IMR-90 (cell line): ENCODE measurements around the gene CCDC33. TPM values are rescaled to one million over a fixed set of nuclear protein-coding genes. Genes with fewer than 3 reads are reported as not detected.

Experiments
- ATAC-seq: fragments of 200-7000 bp; cut with Tn5 transposase; 2 replicates; pipeline ENCODE4 v1.9.1; 2020; ENCODE audit warnings: low read depth, mild to moderate bottlenecking, moderate library complexity
- BruUV-seq: library from RNA; stranded (reverse); fragments of 400-500 nt; replicated peaks from 2 replicates; lab custom pipeline; 2021; lab: Mats Ljungman, UMichigan
- CTCF ChIA-PET: fragments of 300-600 bp; formaldehyde crosslinking; extraction: SDS; loops from one replicate; lab custom pipeline; 2021; ENCODE audit warnings: antibody characterized with exemption; lab: Yijun Ruan, JAX
- POLR2A ChIA-PET: fragments of 300-600 bp; sonication (Branson Sonifier 250); formaldehyde crosslinking; loops from one replicate; lab custom pipeline; 2022; ENCODE audit warnings: antibody characterized with exemption; ENCODE audit not compliant: unreplicated experiment; lab: Charles Lee
- DNase-seq: peaks from one replicate; pipeline ENCODE4 v3.0.0; 2013
- H2AFZ ChIP-seq: replicated peaks from 2 replicates; pipeline ENCODE3; 2013; ENCODE audit warnings: low read length, mild to moderate bottlenecking; ENCODE audit not compliant: poor library complexity
- H2AK5ac ChIP-seq: 2 replicates; pipeline ENCODE4 v1.6.1; 2013; ENCODE audit warnings: low read depth, low read length, inconsistent platforms
- H2AK9ac ChIP-seq: replicated peaks from 2 replicates; pipeline ENCODE3; 2013; ENCODE audit warnings: mild to moderate bottlenecking, low read depth, low read length, moderate library complexity; ENCODE audit not compliant: poor library complexity
- H2BK120ac ChIP-seq: 2 replicates; pipeline ENCODE4 v1.6.1; 2013; ENCODE audit warnings: low read depth, low read length, inconsistent platforms
- H2BK15ac ChIP-seq: 3 replicates; pipeline ENCODE4 v1.6.1; 2013; ENCODE audit warnings: low read depth, low read length, inconsistent platforms
- H2BK20ac ChIP-seq: 2 replicates; pipeline ENCODE4 v1.6.1; 2013; ENCODE audit warnings: low read depth, mild to moderate bottlenecking, inconsistent platforms, low read length, moderate library complexity
- H2BK5ac ChIP-seq: 2 replicates; pipeline ENCODE4 v1.6.1; 2013; ENCODE audit warnings: mild to moderate bottlenecking, low read depth, low read length, inconsistent platforms; ENCODE audit not compliant: poor library complexity, severe bottlenecking
- H3K14ac ChIP-seq: replicated peaks from 2 replicates; pipeline ENCODE4 v1.6.1; 2013; ENCODE audit warnings: low read depth, low read length, inconsistent platforms
- H3K18ac ChIP-seq: 2 replicates; pipeline ENCODE4 v1.6.1; 2013; ENCODE audit warnings: low read depth, low read length, control low read depth
- H3K23ac ChIP-seq: 2 replicates; pipeline ENCODE4 v1.6.1; 2013; ENCODE audit warnings: low read depth, low read length, inconsistent platforms
- H3K27ac ChIP-seq: 2 replicates; pipeline ENCODE4 v1.5.1; 2013; ENCODE audit warnings: mild to moderate bottlenecking, control low read depth, low read length; ENCODE audit not compliant: insufficient read depth
- H3K27me3 ChIP-seq: 2 replicates; pipeline ENCODE4 v1.6.1; 2013; ENCODE audit warnings: low read length; ENCODE audit not compliant: control insufficient read depth, insufficient read depth
- H3K36me3 ChIP-seq: 2 replicates; pipeline ENCODE4 v1.6.1; 2013; ENCODE audit warnings: low read length, mixed read lengths; ENCODE audit not compliant: control insufficient read depth, insufficient read depth
- H3K4ac ChIP-seq: 2 replicates; pipeline ENCODE4 v1.6.1; 2013; ENCODE audit warnings: low read depth, low read length, inconsistent platforms
- H3K4me1 ChIP-seq: 2 replicates; pipeline ENCODE4 v1.6.1; 2013; ENCODE audit warnings: low read length, mixed read lengths; ENCODE audit not compliant: control insufficient read depth, insufficient read depth
- H3K4me2 ChIP-seq: 2 replicates; pipeline ENCODE4 v1.6.1; 2013; ENCODE audit warnings: low read depth, mild to moderate bottlenecking, control low read depth, low read length, moderate library complexity
- H3K4me3 ChIP-seq: 2 replicates; pipeline ENCODE4 v1.5.1; 2013; ENCODE audit warnings: low read depth, mild to moderate bottlenecking, control low read depth, low read length, moderate library complexity; ENCODE audit not compliant: insufficient read depth
- H3K56ac ChIP-seq: 2 replicates; pipeline ENCODE4 v1.6.1; 2013; ENCODE audit warnings: low read length, inconsistent platforms; ENCODE audit not compliant: insufficient read depth; ENCODE audit errors: extremely low read depth
- H3K79me1 ChIP-seq, 2 experiments: 2 replicates each; pipeline ENCODE4 v1.6.1; 2013; ENCODE audit warnings: low read length in 2 of 2, inconsistent platforms in 1 of 2, low read depth in 1 of 2
- H3K9ac ChIP-seq: 2 replicates; pipeline ENCODE4 v1.6.1; 2013; ENCODE audit warnings: low read depth, low read length, control low read depth
- H3K9me1 ChIP-seq: 2 replicates; pipeline ENCODE4 v1.6.1; 2013; ENCODE audit warnings: low read length, inconsistent platforms; ENCODE audit not compliant: insufficient read depth
- H3K9me3 ChIP-seq: 2 replicates; pipeline ENCODE4 v1.6.1; 2013; ENCODE audit warnings: low read length; ENCODE audit not compliant: control insufficient read depth, insufficient read depth
- H4K20me1 ChIP-seq: 2 replicates; pipeline ENCODE4 v1.6.1; 2013; ENCODE audit warnings: low read length, inconsistent platforms; ENCODE audit not compliant: insufficient read depth
- H4K5ac ChIP-seq: 2 replicates; pipeline ENCODE4 v1.6.1; 2013; ENCODE audit warnings: mild to moderate bottlenecking, low read depth, low read length, control low read depth
- H4K8ac ChIP-seq, 2 experiments: 2 replicates each; pipeline ENCODE4 v1.6.1; 2013; ENCODE audit warnings: low read depth in 2 of 2, low read length in 2 of 2, control low read depth in 1 of 2, inconsistent platforms in 1 of 2
- H4K91ac ChIP-seq: 2 replicates; pipeline ENCODE4 v1.6.1; 2013; ENCODE audit warnings: low read depth, low read length, inconsistent platforms; ENCODE audit not compliant: insufficient read depth
- BHLHE40 ChIP-seq: fragments of 150-350 bp; IDR thresholded peaks from 2 replicates; pipeline ENCODE4 v1.6.1; 2016; ENCODE audit warnings: mild to moderate bottlenecking, low read depth, low read length
- CEBPB ChIP-seq: IDR thresholded peaks from 2 replicates; pipeline ENCODE4 v1.6.1; 2012; ENCODE audit warnings: low read depth, low read length, improper control_type of control experiment
- CHD1 ChIP-seq: IDR thresholded peaks from 2 replicates; pipeline ENCODE4 v1.6.1; 2012; ENCODE audit warnings: low read depth, low read length, improper control_type of control experiment
- FOS ChIP-seq: fragments of 150-350 bp; IDR thresholded peaks from 2 replicates; pipeline ENCODE4 v1.6.1; 2016; ENCODE audit warnings: low read depth, low read length
- MAFK ChIP-seq: IDR thresholded peaks from 2 replicates; pipeline ENCODE4 v1.6.1; 2012; ENCODE audit warnings: low read depth, low read length, improper control_type of control experiment
- MAZ ChIP-seq: IDR thresholded peaks from 2 replicates; pipeline ENCODE4 v1.6.1; 2012; ENCODE audit warnings: low read depth, mild to moderate bottlenecking, low read length, improper control_type of control experiment, moderate library complexity, borderline replicate concordance
- POLR2A ChIP-seq: IDR thresholded peaks from 2 replicates; pipeline ENCODE4 v1.6.1; 2012; ENCODE audit warnings: mild to moderate bottlenecking, low read depth, low read length
- RAD21 ChIP-seq: IDR thresholded peaks from 2 replicates; pipeline ENCODE4 v1.6.1; 2012; ENCODE audit warnings: low read length, improper control_type of control experiment
- RFX5 ChIP-seq: IDR thresholded peaks from 2 replicates; pipeline ENCODE4 v1.8.0; 2012; ENCODE audit warnings: low read depth, mild to moderate bottlenecking, low read length, moderate library complexity
- SMC3 ChIP-seq: fragments of 150-350 bp; IDR thresholded peaks from 2 replicates; pipeline ENCODE4 v1.6.1; 2016; ENCODE audit warnings: low read depth, mild to moderate bottlenecking, antibody characterized with exemption, low read length, moderate library complexity
- WGBS, 2 experiments: methylation state at CpG; one replicate each; pipeline versions ENCODE4 v1.1.5 to v1.1.7; 2013; ENCODE audit warnings: missing lambda C conversion rate in 2 of 2; ENCODE audit not compliant: insufficient read length in 1 of 2; ENCODE audit errors: extremely low coverage in 2 of 2; 5-methylcytosine and 5-hydroxymethylcytosine counted together
- dilution Hi-C: fragments of 300-500 bp; cut with HindIII; formaldehyde crosslinking; loops from one replicate; pipeline ENCODE4 v1.14.3; 2018; ENCODE audit warnings: low sequenced_read_pairs; ENCODE audit not compliant: unreplicated experiment
- in situ Hi-C: fragments of 300-500 bp; cut with MboI; formaldehyde crosslinking; loops from 3 replicates; pipeline ENCODE4 v1.14.3; 2019; ENCODE audit warnings: low sequenced_read_pairs, inconsistent platforms, mixed read lengths
- intact Hi-C: fragments of 100-400 bp; cut with micrococcal nuclease; formaldehyde crosslinking; loops from 2 replicates; pipeline ENCODE4 v1.10.0; 2022
- polyA plus RNA-seq, 3 experiments: library from polyadenylated mRNA; depleted of rRNA; stranded (reverse); fragments of >200 nt; gene quantifications; 2 replicates each; pipeline ENCODE4 v1.2.3, GENCODE V29; 2012; ENCODE audit warnings: low replicate concordance in 1 of 3
- total RNA-seq: library from RNA; depleted of rRNA; stranded (reverse); fragments of >200 nt; gene quantifications from 2 replicates; pipeline ENCODE4 v1.2.3, GENCODE V29; 2012
- TF ChIP-seq, protein P1 (sequence below): conservative IDR thresholded peaks from 2 replicates; pipeline ENCODE4 v1.5.1; 2012; ENCODE audit warnings: mild to moderate bottlenecking, low read depth, low read length, improper control_type of control experiment
- TF ChIP-seq, protein P2 (sequence below): fragments of 150-350 bp; IDR thresholded peaks from 2 replicates; pipeline ENCODE4 v1.6.1; 2017; ENCODE audit warnings: mild to moderate bottlenecking, antibody characterized with exemption, low read length, low read depth
- TF ChIP-seq, protein P3 (sequence below): fragments of 150-350 bp; IDR thresholded peaks from 2 replicates; pipeline ENCODE4 v1.6.1; 2016; ENCODE audit warnings: low read depth, mild to moderate bottlenecking, low read length, moderate library complexity, borderline replicate concordance

The CCDC33 gene
- total and polyA plus RNA-seq, 2 of the 4 experiments (the other 2 are of a cell fraction): not detected

DNA sequence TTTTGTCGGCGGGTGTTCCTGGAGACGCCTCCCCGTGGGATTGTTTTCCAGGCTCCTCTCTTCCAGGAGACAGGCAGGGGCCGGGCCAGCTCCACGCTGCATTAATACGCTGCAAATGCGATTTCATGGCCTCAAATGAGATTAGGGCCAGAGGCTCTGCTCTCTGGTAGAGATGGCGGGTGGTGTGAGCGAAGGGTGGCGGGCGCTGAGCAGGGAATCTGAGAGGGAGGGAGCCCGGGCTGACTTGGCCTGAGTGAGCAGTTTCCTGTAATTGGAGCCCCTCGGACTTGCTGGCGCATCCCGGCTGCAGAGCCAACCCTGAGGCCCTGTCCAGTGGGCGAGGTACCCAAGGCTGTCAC is 7.4 kb upstream of the CCDC33 start:
- CTCF ChIA-PET: no interaction called here
- no TSS peak for BruUV-seq

More for the DNA sequence above, 7.4 kb upstream of the CCDC33 start:
- ATAC-seq (no peak), DNase-seq (peak; percentile 12)
- Histone ChIP-seq H3K18ac (no peak overlapping the region), H3K36me3 (no peaks in the 10 kb centered on the region), H3K79me1 (no peaks in the 10 kb centered on the region), H2AK5ac (no peak overlapping the region), H3K14ac (no peak overlapping the region), H3K4ac (no peak overlapping the region), H2AK9ac (no peak overlapping the region), H4K8ac (no peak overlapping the region), H2BK120ac (no peak overlapping the region), H3K27me3 (peaks cover 72% of the 10 kb centered on the region), H2BK20ac (no peak overlapping the region), H3K4me1 (no peaks in the 10 kb centered on the region), H4K91ac (no peak overlapping the region), H2AFZ (no peak overlapping the region), H3K9me3 (no peaks in the 10 kb centered on the region), H3K9ac (no peak overlapping the region), H3K27ac (no peak overlapping the region), H2BK5ac (no peak overlapping the region), H3K56ac (no peak overlapping the region), H3K4me3 (no peak overlapping the region), H4K5ac (no peak overlapping the region), H4K20me1 (no peaks in the 10 kb centered on the region), H3K4me2 (no peak overlapping the region), H3K23ac (no peak overlapping the region), H3K9me1 (no peaks in the 10 kb centered on the region), H2BK15ac (no peak overlapping the region)
- no CpG with 5 or more reads among the region's 17 CpGs for WGBS, 2 experiments
- dilution Hi-C loops (no loop called here), in situ Hi-C loops (no loop called here), intact Hi-C loops (no loop called here)
- no peak for TF ChIP-seq BHLHE40
- TF ChIP-seq FOS: no peak
- no peak for TF ChIP-seq RAD21
- no peak for TF ChIP-seq RFX5
- no peak for TF ChIP-seq SMC3
- TF ChIP-seq, protein P1, sequence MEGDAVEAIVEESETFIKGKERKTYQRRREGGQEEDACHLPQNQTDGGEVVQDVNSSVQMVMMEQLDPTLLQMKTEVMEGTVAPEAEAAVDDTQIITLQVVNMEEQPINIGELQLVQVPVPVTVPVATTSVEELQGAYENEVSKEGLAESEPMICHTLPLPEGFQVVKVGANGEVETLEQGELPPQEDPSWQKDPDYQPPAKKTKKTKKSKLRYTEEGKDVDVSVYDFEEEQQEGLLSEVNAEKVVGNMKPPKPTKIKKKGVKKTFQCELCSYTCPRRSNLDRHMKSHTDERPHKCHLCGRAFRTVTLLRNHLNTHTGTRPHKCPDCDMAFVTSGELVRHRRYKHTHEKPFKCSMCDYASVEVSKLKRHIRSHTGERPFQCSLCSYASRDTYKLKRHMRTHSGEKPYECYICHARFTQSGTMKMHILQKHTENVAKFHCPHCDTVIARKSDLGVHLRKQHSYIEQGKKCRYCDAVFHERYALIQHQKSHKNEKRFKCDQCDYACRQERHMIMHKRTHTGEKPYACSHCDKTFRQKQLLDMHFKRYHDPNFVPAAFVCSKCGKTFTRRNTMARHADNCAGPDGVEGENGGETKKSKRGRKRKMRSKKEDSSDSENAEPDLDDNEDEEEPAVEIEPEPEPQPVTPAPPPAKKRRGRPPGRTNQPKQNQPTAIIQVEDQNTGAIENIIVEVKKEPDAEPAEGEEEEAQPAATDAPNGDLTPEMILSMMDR: no peak
- no peak for TF ChIP-seq CHD1
- no peak for TF ChIP-seq POLR2A
- TF ChIP-seq CEBPB: no peak
- no peak for TF ChIP-seq MAZ
- TF ChIP-seq, protein P2, sequence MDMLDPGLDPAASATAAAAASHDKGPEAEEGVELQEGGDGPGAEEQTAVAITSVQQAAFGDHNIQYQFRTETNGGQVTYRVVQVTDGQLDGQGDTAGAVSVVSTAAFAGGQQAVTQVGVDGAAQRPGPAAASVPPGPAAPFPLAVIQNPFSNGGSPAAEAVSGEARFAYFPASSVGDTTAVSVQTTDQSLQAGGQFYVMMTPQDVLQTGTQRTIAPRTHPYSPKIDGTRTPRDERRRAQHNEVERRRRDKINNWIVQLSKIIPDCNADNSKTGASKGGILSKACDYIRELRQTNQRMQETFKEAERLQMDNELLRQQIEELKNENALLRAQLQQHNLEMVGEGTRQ: no peak
- no peak for TF ChIP-seq MAFK
- TF ChIP-seq, protein P3, sequence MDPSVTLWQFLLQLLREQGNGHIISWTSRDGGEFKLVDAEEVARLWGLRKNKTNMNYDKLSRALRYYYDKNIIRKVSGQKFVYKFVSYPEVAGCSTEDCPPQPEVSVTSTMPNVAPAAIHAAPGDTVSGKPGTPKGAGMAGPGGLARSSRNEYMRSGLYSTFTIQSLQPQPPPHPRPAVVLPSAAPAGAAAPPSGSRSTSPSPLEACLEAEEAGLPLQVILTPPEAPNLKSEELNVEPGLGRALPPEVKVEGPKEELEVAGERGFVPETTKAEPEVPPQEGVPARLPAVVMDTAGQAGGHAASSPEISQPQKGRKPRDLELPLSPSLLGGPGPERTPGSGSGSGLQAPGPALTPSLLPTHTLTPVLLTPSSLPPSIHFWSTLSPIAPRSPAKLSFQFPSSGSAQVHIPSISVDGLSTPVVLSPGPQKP: no peak
- POLR2A ChIA-PET: no interaction called here
